Ectodermal cell (in vitro differentiated cells): ENCODE measurements around the gene TULP4.
"Not testable (repeated sequence)": the region's sequence is repeated elsewhere in the genome, so short reads cannot be mapped to it uniquely, and the experiment has no call there.

Experiments
- H3K27ac ChIP-seq: 2 replicates; pipeline ENCODE4 v1.7.0; 2013; ENCODE audit warnings: mild to moderate bottlenecking, low read depth, low read length; ENCODE audit not compliant: insufficient read depth, poor library complexity, severe bottlenecking
- H3K27me3 ChIP-seq: 2 replicates; pipeline ENCODE4 v1.7.0; 2013; ENCODE audit warnings: mild to moderate bottlenecking, low read length; ENCODE audit not compliant: insufficient read depth, control insufficient read depth, poor library complexity, severe bottlenecking
- H3K36me3 ChIP-seq: one replicate; pipeline ENCODE4 v1.7.0; 2013; ENCODE audit warnings: low read length; ENCODE audit not compliant: control insufficient read depth, insufficient read depth
- H3K4me1 ChIP-seq: one replicate; pipeline ENCODE4 v1.7.0; 2013; ENCODE audit warnings: low read length; ENCODE audit not compliant: control insufficient read depth, insufficient read depth
- H3K4me3 ChIP-seq: 2 replicates; pipeline ENCODE4 v1.7.0; 2013; ENCODE audit warnings: low read depth, low read length, control low read depth; ENCODE audit not compliant: insufficient read depth
- H3K9me3 ChIP-seq: 2 replicates; pipeline ENCODE4 v1.7.0; 2013; ENCODE audit warnings: mild to moderate bottlenecking, low read length, moderate library complexity; ENCODE audit not compliant: control insufficient read depth
- WGBS, 2 experiments: methylation state at CpG; one replicate each; pipeline ENCODE4 v1.1.7; 2013; ENCODE audit warnings: missing lambda C conversion rate in 2 of 2; 5-methylcytosine and 5-hydroxymethylcytosine counted together

Gene TULP4

DNA sequence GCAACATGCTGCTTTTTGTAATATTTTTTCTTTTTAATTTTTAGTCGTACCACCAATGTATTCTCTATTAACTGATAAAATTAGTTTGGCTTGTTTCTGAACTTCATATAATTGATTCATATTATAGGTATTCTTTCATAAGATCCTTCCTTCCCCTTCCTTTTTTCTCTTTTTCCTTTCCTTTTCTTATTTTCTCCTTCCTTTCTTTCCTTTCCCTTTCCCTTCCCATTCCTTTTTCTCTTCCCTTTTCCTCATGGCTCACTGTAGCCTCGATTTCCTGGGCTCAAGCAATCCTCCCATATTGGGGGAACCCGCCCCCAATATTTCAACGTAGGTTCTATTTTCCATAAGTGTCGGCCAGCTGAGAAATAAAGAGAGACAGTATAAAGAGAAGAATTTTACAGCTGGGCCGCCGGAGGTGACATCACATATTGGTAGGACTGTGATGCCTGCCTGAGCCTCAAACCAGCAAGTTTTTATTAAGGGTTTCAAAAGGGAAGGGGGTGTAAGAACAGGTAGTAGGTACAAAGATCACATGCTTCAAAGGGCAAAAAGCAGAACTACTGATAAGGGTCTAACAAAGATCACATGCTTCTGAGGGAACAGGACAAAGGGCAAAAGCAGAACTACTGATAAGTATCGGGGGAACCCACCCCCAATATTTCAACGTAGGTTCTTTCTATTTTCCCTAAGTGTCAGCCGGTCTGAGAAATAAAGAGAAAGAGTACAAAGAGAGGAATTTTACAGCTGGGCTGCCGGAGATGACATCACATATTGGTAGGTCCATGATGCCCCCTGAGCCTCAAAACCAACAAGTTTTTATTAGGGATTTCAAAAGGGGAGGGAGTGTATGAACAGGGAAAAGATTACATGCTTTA lies 16.1 kb upstream of the TULP4 start:
- H3K4me3 ChIP-seq, H3K27me3 ChIP-seq, H3K36me3 ChIP-seq, H3K9me3 ChIP-seq, H3K4me1 ChIP-seq, H3K27ac ChIP-seq: not testable (repeated sequence)
- 96 to 98% methylated on average over 10 of the region's 11 CpGs for WGBS, 2 experiments

DNA sequence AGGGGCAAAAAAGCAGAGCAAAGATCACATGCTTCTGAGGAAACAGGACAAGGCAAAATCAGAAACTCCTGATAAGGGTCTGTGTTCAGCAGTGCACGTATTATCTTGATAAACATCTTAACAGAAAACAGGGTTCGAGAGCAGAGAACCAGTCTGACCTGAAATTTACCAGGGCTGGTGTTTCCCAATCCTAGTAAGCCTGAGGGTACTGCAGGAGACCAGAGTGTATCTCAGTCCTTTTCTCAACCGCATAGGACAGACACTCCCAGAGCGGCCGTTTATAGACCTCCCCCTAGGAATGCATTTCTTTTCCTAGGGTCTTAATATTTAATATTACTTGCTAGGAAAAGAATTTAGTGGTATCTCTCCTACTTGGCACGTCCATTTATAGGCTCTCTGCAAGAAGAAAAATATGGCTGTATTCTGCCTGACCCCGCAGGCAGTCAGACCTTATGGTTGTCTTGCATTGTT lies 15.4 kb upstream of the TULP4 start:
- H3K27me3 ChIP-seq, H3K4me3 ChIP-seq, H3K36me3 ChIP-seq, H3K4me1 ChIP-seq, H3K9me3 ChIP-seq, H3K27ac ChIP-seq: not testable (repeated sequence)
- WGBS, 2 experiments = 93% methylated on average over 5 to 7 of the region's 7 CpGs

DNA sequence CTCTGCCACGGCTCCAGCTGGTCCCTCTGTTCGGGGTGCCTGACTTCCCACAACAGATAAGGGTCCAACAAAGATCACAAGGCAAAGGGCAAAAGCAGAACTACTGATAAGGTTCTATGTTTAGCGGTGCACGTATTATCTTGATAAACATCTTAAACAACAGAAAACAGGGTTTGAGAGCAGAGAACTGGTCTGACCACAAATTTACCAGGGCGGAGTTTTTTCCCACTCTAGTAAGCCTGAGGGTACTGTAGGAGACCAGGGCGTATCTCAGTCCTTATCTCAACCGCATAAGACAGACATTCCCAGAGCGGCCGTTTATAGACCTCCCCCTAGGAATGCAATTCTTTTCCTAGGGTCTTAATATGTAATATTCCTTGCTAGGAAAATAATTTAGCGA lies 14.6 kb upstream of the TULP4 start:
- not testable (repeated sequence) for H3K4me1 ChIP-seq, H3K4me3 ChIP-seq, H3K27me3 ChIP-seq, H3K27ac ChIP-seq, H3K9me3 ChIP-seq, H3K36me3 ChIP-seq
- WGBS, 2 experiments = 98 to 100% methylated on average over 8 to 10 of the region's 10 CpGs

DNA sequence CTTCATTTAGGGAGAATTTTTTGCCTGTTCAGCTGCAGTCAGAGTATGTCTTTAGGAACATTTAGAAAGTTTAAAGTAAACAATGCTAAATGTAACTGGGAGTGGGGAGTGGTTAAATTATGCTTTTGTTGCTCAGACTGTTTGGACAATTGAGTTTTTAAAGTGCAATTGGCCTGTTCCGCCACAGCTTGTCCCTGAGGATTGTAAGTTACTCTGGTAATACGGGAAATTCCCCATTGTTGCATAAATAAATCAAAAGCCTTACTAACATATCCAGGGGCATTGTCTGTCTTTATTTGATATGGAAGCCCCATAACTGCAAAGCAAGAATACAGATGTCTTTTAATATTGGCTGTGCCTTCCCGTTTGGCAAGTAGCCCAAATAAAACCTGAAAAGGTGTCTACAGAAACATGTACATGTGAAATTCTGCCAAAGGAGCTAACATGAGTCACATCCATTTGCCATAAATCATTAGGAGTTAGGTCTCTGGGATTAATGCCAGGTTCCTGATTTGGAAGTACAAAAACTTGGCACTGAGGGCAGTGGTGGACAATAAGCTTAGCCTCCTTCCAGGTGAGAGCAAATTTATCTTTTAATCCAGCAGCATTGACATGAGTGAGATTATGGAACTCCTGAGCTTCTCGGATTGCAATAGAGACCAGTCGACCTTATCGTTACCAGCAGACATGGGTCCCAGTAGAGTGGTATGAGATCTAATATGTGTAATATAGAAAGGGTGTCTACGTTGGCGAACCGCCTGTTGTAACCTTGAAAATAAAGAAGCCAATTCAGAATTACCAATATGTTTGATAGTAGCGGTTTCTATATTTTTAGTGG lies 11.7 kb upstream of the TULP4 start:
- H3K9me3 ChIP-seq, H3K4me1 ChIP-seq, H3K36me3 ChIP-seq, H3K27me3 ChIP-seq, H3K4me3 ChIP-seq, H3K27ac ChIP-seq: not testable (repeated sequence)
- WGBS, 2 experiments = 97 to 98% methylated on average over 9 to 10 of the region's 10 CpGs

DNA sequence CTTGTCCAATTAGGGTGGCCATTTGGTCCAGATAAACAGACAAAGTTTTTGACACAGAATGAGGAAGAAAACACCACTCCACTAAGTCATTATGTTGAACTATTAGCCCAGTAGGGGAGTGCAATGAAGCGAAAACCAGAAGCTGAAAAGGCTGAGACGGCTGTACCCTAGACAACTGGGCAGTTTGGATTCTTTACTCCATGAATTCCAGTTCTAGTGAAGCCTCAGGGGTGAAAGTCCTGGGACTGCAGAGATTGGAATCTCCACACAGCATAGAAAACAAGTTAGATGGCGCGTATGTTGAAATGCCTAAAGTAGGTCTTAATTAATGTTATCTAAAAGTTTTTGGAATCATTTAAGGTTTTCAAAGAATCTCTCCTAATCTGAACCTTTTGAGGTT lies 10.7 kb upstream of the TULP4 start:
- H3K4me3 ChIP-seq, H3K9me3 ChIP-seq, H3K4me1 ChIP-seq, H3K36me3 ChIP-seq, H3K27me3 ChIP-seq, H3K27ac ChIP-seq: not testable (repeated sequence)
- WGBS, 2 experiments = 82 to 85% methylated on average over 2 to 3 of the region's 4 CpGs

DNA sequence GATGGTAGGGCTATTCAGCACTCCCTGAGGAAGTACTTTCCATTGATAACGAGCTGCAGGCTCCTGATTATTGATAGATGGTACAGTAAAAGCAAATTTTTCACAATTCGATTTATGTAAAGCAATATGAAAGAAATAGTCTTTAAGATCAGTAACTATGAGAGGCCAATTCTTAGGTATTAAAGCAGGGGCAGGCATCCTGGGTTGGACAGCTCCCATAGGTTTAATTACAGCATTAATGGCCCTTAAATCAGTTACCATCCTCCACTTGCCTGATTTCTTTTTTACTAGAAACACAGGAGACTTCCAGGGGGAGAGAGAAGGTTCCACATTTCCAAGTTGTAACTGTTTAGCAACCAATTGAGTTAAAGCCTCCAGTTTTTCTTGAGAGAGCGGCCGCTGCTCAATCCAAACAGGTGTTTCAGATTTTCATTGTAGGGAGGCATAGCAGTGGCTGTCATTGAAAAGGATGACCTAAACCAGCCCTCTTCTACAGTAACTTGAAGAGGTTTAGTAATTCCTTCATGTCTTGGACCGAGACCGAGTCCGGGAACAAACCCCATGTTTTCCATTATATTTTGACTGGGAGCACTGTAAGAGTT lies 10.0 kb upstream of the TULP4 start:
- H3K4me3 ChIP-seq, H3K27ac ChIP-seq, H3K4me1 ChIP-seq, H3K27me3 ChIP-seq, H3K36me3 ChIP-seq, H3K9me3 ChIP-seq: not testable (repeated sequence)
- 81 to 82% methylated on average over 7 of the region's 7 CpGs for WGBS, 2 experiments

DNA sequence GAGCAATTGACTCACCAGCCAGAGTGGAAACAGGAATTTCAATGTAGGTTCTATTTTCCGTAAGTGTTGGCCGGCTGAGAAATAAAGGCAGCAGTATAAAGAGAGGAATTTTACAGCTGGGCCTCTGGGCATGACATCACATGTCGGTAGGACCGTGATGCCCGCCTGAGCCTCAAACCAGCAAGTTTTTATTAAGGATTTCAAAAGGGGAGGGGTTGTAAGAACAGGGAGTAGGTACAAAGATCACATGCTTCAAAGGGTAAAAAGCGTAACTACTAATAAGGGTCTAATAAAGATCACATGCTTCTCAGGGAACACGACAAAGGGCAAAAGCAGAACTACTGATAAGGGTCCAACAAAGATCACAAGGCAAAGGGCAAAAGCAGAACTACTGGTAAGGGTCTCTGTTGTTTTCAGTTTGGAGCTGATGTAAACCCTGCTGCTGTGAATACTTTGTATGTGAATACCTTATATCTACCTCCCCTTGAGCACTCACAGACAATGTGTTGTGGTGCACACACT lies 9.0 kb upstream of the TULP4 start:
- 79 to 81% methylated on average over 7 of the region's 7 CpGs for WGBS, 2 experiments

DNA sequence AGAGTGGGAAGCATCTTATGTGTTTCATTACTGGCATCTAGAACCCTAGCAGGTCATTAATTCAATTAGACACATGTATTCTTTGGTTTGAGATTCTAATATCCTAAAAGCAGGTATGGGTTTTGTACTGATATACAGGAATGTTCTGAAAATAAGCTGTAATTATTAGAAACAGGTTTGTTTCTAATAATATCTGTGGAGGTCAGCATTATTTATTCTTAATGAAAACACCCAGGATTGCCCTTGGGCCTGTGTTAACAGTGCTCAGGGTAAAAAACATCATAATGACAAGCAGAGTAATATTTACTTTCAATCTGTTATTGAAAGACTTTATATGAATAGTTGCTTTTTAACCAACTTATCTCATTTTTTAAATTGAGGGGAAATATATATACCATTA lies 8.0 kb upstream of the TULP4 start:
- Histone ChIP-seq H3K36me3 (no peaks in the 10 kb centered on the region), H3K27ac (no peak overlapping the region), H3K4me1 (no peaks in the 10 kb centered on the region), H3K4me3 (no peak overlapping the region), H3K27me3 (no peaks in the 10 kb centered on the region), H3K9me3 (peaks cover 2% of the 10 kb centered on the region)

More for the DNA sequence above, 9.0 kb upstream of the TULP4 start:
- Histone ChIP-seq H3K36me3 (no peaks in the 10 kb centered on the region), H3K27ac (no peak overlapping the region), H3K9me3 (peaks cover 2% of the 10 kb centered on the region), H3K27me3 (no peaks in the 10 kb centered on the region), H3K4me3 (no peak overlapping the region), H3K4me1 (no peaks in the 10 kb centered on the region)

DNA sequence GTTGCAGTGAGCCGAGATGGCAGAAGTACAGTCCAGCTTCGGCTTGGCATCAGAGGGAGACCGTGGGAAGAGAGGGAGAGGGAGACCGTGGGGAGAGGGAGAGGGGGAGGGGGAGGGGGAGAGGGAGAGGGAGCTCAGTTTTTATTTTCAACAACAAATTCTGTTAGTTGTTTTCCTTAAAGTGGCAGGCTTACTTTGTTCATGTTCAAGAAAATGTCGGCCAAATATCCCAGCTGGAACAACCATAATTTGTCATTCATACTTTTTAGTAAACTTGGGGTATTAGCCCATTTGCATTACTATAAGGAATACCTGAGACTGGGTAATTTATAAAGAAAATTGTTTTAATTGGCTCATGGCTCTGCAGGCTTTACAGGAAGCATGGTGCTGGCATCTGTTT lies 2.5 kb upstream of the TULP4 start:
- H3K4me3 ChIP-seq = no peak overlapping the region
- 100% methylated on average over 2 of the region's 5 CpGs for WGBS, 2 experiments
- peaks cover 7% of the 10 kb centered on the region for H3K36me3 ChIP-seq
- H3K27ac ChIP-seq = no peak overlapping the region
- no peaks in the 10 kb centered on the region for H3K27me3 ChIP-seq
- peaks cover 2% of the 10 kb centered on the region for H3K9me3 ChIP-seq
- no peaks in the 10 kb centered on the region for H3K4me1 ChIP-seq

DNA sequence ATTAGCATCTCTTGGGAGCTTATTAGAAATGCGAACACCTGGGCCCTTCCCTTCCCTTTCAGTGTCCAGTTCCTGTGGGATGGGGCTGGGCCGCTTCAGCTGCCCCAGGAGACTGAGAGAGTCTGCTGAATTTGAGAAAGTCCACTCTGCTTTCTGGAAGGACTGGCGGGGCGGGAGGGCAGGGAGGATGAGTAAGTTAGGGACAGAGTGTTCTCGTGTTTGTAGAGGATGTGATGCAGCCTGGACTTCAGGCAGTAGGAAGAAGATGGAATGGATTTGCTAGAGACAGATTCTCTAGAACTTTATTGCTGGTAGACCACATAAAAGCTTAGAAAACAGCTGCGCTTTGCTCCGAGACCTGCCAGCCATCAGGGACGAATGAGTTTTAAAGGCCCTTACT lies 1.1 kb upstream of the TULP4 start:
- Histone ChIP-seq H3K9me3 (peaks cover 2% of the 10 kb centered on the region), H3K4me1 (no peaks in the 10 kb centered on the region), H3K27ac (no peak overlapping the region), H3K27me3 (no peaks in the 10 kb centered on the region), H3K36me3 (peaks cover 17% of the 10 kb centered on the region), H3K4me3 (no peak overlapping the region)
- WGBS, 2 experiments = 70 to 72% methylated on average over 8 of the region's 8 CpGs
